GM12874 (cell line): Measurements from ENCODE around the gene NDUFV1.

ENCODE experiments used
- TF ChIP-seq, protein P1 (sequence below): IDR thresholded peaks from 2 replicates; pipeline ENCODE4 v1.5.1; 2011; ENCODE audit warnings: low read depth, mild to moderate bottlenecking, control low read depth, low read length, moderate library complexity; ENCODE audit not compliant: insufficient read depth

Gene NDUFV1

GRCh38 chr11:67606492-67607295 lies at the start of gene NDUFV1:
Gene NDUFV1 (plus strand): TSS chr11:67606936. CDS start chr11:67607005, 69 bp downstream.
- TF ChIP-seq, protein P1, sequence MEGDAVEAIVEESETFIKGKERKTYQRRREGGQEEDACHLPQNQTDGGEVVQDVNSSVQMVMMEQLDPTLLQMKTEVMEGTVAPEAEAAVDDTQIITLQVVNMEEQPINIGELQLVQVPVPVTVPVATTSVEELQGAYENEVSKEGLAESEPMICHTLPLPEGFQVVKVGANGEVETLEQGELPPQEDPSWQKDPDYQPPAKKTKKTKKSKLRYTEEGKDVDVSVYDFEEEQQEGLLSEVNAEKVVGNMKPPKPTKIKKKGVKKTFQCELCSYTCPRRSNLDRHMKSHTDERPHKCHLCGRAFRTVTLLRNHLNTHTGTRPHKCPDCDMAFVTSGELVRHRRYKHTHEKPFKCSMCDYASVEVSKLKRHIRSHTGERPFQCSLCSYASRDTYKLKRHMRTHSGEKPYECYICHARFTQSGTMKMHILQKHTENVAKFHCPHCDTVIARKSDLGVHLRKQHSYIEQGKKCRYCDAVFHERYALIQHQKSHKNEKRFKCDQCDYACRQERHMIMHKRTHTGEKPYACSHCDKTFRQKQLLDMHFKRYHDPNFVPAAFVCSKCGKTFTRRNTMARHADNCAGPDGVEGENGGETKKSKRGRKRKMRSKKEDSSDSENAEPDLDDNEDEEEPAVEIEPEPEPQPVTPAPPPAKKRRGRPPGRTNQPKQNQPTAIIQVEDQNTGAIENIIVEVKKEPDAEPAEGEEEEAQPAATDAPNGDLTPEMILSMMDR: peak; percentile 83

GRCh38 chr11:67558084-67558772 lies 48.5 kb upstream of the NDUFV1 start:
- TF ChIP-seq, protein P1: no peak

GRCh38 chr11:67561971-67562619 lies 44.6 kb upstream of the NDUFV1 start:
- TF ChIP-seq, protein P1: no peak

DNA sequence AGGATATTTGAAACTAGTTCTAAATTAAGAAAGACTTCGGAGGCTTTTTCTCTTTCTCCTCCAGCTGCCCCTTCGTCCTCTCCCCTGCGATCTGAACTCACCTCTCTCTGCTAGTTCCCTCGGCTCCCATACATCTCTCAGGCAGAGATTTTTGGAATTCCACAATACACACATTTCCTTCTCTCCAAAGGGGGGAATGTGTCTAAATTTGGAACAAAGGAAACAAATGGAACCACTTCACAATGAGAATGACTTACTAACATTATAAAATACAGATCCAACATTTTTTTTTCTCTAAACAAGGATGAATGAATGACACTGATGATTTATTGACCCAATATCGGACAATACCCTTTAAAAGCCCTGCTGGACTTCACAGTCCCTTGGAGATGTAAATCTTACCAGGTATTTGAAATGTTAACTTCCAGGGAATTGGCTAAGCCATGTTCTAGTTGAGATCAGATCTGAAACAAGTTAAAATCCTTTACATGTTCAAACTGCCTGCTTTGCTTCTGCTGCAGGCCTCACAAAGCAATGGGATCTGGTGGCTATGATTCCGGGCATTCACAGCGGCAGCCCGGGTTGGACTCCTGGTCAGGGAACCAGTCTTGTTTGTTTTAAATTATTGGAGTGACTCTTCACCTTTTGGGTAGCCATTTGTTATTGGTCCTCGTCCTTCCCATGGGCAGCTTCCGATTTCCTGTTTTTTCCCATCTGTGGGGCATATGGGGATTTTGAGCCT lies 43.6 kb upstream of the NDUFV1 start:
- TF ChIP-seq, protein P1: no peak

DNA sequence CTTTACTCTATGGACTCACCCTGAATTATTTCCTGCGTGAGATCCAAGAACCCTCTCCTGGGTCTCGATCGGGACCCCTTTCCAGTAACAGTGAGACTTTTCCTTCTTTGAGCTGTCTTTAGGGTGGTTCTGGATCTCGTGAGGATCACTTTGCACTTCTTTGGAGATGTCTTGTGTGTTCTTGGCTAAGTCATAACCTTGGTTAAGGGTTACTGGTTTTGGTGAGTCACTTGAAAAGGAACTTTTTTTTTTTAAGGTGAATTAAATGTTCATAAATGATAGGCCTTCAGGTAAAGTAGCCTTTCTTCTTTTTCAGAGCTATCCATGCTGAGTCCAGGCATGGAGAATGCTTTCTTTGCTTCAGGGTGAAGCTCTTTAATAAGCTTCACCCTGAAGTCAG lies 42.5 kb upstream of the NDUFV1 start:
- TF ChIP-seq, protein P1: no peak

DNA sequence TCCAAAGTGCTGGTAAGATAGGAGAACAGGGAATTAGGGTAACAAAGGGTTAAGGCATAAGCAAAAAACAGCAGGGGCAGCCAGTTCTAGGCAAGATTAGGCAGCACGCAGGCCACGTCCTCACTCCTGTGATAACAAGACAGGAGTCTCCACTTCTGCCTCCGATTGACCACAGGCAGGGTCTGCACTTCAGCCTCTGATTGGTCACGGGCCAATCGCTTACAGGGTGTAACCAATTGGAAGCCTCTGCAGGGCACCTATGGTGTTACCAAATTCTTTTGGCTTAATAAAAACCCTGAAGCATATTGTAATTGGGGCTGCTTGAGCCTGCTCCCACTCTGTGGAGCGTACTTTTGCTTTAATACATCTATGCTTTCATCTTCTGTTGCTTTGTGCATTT lies 35.3 kb upstream of the NDUFV1 start:
- TF ChIP-seq, protein P1: no peak
